ENCODE results near the gene MDGA2. TPM values are rescaled to one million over a fixed set of nuclear protein-coding genes. Genes with fewer than 3 reads are reported as not detected.

The MDGA2 gene
- total and polyA plus RNA-seq, 2 of the 8 experiments (the other 6 are each of a cell fraction or from before 2014, with no cell fraction given) = 0.11 to 0.69 TPM

DNA sequence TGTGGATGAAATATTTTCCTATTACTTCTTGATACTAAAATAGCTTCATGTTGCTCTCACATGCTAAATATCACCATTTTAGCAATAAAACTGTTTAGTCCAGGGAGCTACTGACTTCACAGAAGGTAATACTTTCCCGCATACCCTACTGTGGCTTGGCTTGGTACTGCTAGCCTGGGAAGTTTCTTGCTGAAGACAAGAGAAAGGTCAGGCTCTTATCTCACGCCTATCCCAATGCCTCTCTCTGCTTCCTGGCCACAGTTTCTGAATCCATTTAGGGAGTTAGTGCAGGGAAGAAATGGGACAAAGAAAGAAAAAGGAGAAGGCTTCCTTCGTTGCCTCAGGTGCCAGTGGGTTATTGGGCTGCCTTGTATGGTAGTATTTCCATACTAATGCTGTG, 228.3 kb downstream of the MDGA2 start:
- FAIRE-seq (no peak), DNase-seq (ENCODE audit: low read depth in 1 of 2, low spot score in 2 of 2) (no peak)
- no peak overlapping the region for H3K27ac ChIP-seq (ENCODE audit: low read depth, low read length)
- H3K79me2 ChIP-seq (ENCODE audit: control insufficient read depth in 1 of 2, insufficient read depth in 2 of 2, low read length in 2 of 2) = no peaks in the 10 kb centered on the region
- no peaks in the 10 kb centered on the region for H3K79me1 ChIP-seq (ENCODE audit: low read depth, low read length)
- no peaks in the 10 kb centered on the region for H3K9me3 ChIP-seq (ENCODE audit: insufficient read depth in 2 of 2, low read depth in 1 of 2, low read length in 1 of 2)
- no peak overlapping the region for H2BK5ac ChIP-seq (ENCODE audit: low read depth, low read length)
- 74% methylated on average over 3 of the region's 3 CpGs; no CpG with 5 or more reads in 1 of the 2 experiments for WGBS, 2 experiments (ENCODE audit: extremely low coverage in 1 of 2, insufficient coverage in 1 of 2, insufficient read length in 1 of 2, insufficient replicate concordance in 2 of 2, low coverage in 1 of 2, low lambda C conversion rate in 2 of 2, missing lambda C conversion rate in 1 of 2)
- H3K9ac ChIP-seq (replicated peaks in 1 of 4; ENCODE audit: extremely low read depth in 1 of 4, low read depth in 3 of 4, low read length in 3 of 4) = no peak overlapping the region
- H3K23ac ChIP-seq (ENCODE audit: insufficient read length) = no peak overlapping the region
- no peak overlapping the region for H4K91ac ChIP-seq (replicated peaks; ENCODE audit: insufficient read length, low read length)
- H2AFZ ChIP-seq (ENCODE audit: low read length) = no peak overlapping the region
- H4K8ac ChIP-seq (ENCODE audit: extremely low read depth, insufficient read depth, low read length) = no peak overlapping the region
- H3K4ac ChIP-seq (replicated peaks; ENCODE audit: insufficient read length, low read depth, low read length) = no peak overlapping the region
- no peaks in the 10 kb centered on the region for H3K36me3 ChIP-seq (ENCODE audit: control insufficient read depth in 2 of 4, insufficient read depth in 4 of 4, low read length in 3 of 4)
- H4K5ac ChIP-seq (ENCODE audit: insufficient read length, low read depth, low read length) = no peak overlapping the region
- H2BK20ac ChIP-seq (ENCODE audit: low read length) = no peak overlapping the region
- H2AK5ac ChIP-seq (ENCODE audit: low read depth, low read length) = no peak overlapping the region
- no peaks in the 10 kb centered on the region for H3K23me2 ChIP-seq (ENCODE audit: low read depth, low read length)
- no peak overlapping the region for H3K4me3 ChIP-seq (ENCODE audit: extremely low read depth in 1 of 4, insufficient read depth in 2 of 4, low read depth in 3 of 4, low read length in 4 of 4)
- ChIA-PET POLR2A (ENCODE audit: partially characterized antibody) (no interaction called here), CTCF (ENCODE audit: partially characterized antibody) (interaction anchor here (0.5 to 2.1 kb wide), 2 partner anchors 26 to 92 kb away, joined by 4 to 8 read pairs; no protein-coding TSS in a partner anchor)
- H3K4me1 ChIP-seq (replicated peaks in 1 of 4; ENCODE audit: control insufficient read depth in 3 of 4, insufficient read depth in 4 of 4, low read length in 3 of 4) = no peaks in the 10 kb centered on the region
- no peak overlapping the region for H3K18ac ChIP-seq (ENCODE audit: extremely low read depth, low read length)
- H2BK120ac ChIP-seq (replicated peaks; ENCODE audit: low read depth, low read length) = no peak overlapping the region
- H2BK12ac ChIP-seq (ENCODE audit: low read depth, low read length) = no peak overlapping the region
- no peak for TF ChIP-seq SIN3A (conservative IDR thresholded peaks at IDR 0.05 in 1 of 2, IDR thresholded peaks at IDR 0.05 in 1 of 2; ENCODE audit: low read depth in 1 of 2, low read length in 2 of 2)
- no peak for TF ChIP-seq CBX8 (IDR thresholded peaks at IDR 0.05; ENCODE audit: borderline replicate concordance, low read depth, low read length)
- no peak for TF ChIP-seq CBX5 (IDR thresholded peaks at IDR 0.05; ENCODE audit: low read depth, low read length)
- TF ChIP-seq CREB1 (IDR thresholded peaks at IDR 0.05) = no peak
- TF ChIP-seq FOSL1 (IDR thresholded peaks at IDR 0.05; ENCODE audit: insufficient read depth, low read depth, low read length) = no peak
- no peak for TF ChIP-seq MAFK (IDR thresholded peaks at IDR 0.05; ENCODE audit: low read depth, low read length)
- no peak for TF ChIP-seq RAD21 (IDR thresholded peaks at IDR 0.05 in 1 of 2, conservative IDR thresholded peaks at IDR 0.05 in 1 of 2; ENCODE audit: low read depth in 2 of 2, low read length in 2 of 2)
- TF ChIP-seq CTBP2 (IDR thresholded peaks at IDR 0.05; ENCODE audit: borderline replicate concordance, insufficient read depth, insufficient read length, low read length) = no peak
- no peak for TF ChIP-seq YY1 (IDR thresholded peaks at IDR 0.05; ENCODE audit: low read depth, low read length)
- TF ChIP-seq NANOG (IDR thresholded peaks at IDR 0.05; ENCODE audit: insufficient read depth, low read depth, low read length, poor library complexity, severe bottlenecking) = no peak
- TF ChIP-seq TCF12 (IDR thresholded peaks at IDR 0.05; ENCODE audit: low read depth, low read length) = no peak
- no peak overlapping the region for H3K4me2 ChIP-seq (ENCODE audit: insufficient read depth in 1 of 2, low read depth in 2 of 2, low read length in 2 of 2)
- no peak overlapping the region for H3K14ac ChIP-seq (ENCODE audit: insufficient read length)
- H2BK15ac ChIP-seq (ENCODE audit: low read length) = no peak overlapping the region
- H3K27me3 ChIP-seq (replicated peaks in 1 of 4; ENCODE audit: control insufficient read depth in 3 of 4, extremely low read depth in 1 of 4, insufficient read depth in 3 of 4, low read length in 3 of 4) = no peaks in the 10 kb centered on the region
- H3K56ac ChIP-seq (replicated peaks; ENCODE audit: insufficient read length, low read depth, low read length) = no peak overlapping the region
- H4K20me1 ChIP-seq (replicated peaks in 1 of 2; ENCODE audit: control insufficient read depth in 1 of 2, insufficient read depth in 2 of 2, low read length in 2 of 2) = no peaks in the 10 kb centered on the region

Data from H1 (cell line).